PC-9 (cell line): ENCODE results near the gene ITGA8. TPM values are rescaled to one million over a fixed set of nuclear protein-coding genes. Genes with fewer than 3 reads are reported as not detected.

Experiments
- BruUV-seq: library from RNA; stranded (reverse); fragments of 400-500 nt; replicated peaks from 2 replicates; lab custom pipeline; 2021; lab: Mats Ljungman, UMichigan
- CTCF ChIA-PET: fragments of 300-600 bp; sonication (Branson Sonifier 250); formaldehyde crosslinking; loops from one replicate; lab custom pipeline; 2022; ENCODE audit warnings: antibody characterized with exemption; lab: Charles Lee
- POLR2A ChIA-PET: fragments of 300-600 bp; sonication (Branson Sonifier 250); formaldehyde crosslinking; loops from one replicate; lab custom pipeline; 2022; ENCODE audit warnings: antibody characterized with exemption; ENCODE audit not compliant: unreplicated experiment; lab: Charles Lee
- DNase-seq, 2 experiments: peaks; one replicate each; pipeline versions ENCODE4 v3.0.0 to v3.0.0-alpha.2; 2015 to 2022; ENCODE audit warnings: mixed read lengths in 1 of 2
- H2AFZ ChIP-seq: fragments of 200-600 bp; sonication (generic); 2 replicates; pipeline ENCODE4 v1.8.1; 2017; ENCODE audit warnings: antibody characterized with exemption
- H3F3A ChIP-seq: fragments of 200-600 bp; sonication (generic); 2 replicates; pipeline ENCODE4 v1.8.1; 2017; ENCODE audit warnings: antibody characterized with exemption, mild to moderate bottlenecking, low read depth; ENCODE audit not compliant: insufficient read depth
- H3K27ac ChIP-seq: fragments of 200-600 bp; sonication (generic); 2 replicates; pipeline ENCODE4 v1.6.1; 2016; ENCODE audit warnings: mixed run types
- H3K27me3 ChIP-seq: fragments of 200-600 bp; sonication (generic); 2 replicates; pipeline ENCODE4 v1.6.1; 2016; ENCODE audit warnings: low read depth, mixed run types; ENCODE audit not compliant: insufficient read depth
- H3K36me3 ChIP-seq: fragments of 200-600 bp; sonication (generic); 2 replicates; pipeline ENCODE4 v1.6.1; 2016; ENCODE audit warnings: low read depth, mixed run types
- H3K4me1 ChIP-seq: fragments of 200-600 bp; sonication (generic); replicated peaks from 2 replicates; pipeline ENCODE4 v1.6.1; 2016; ENCODE audit warnings: mixed run types; ENCODE audit not compliant: insufficient read depth
- H3K4me2 ChIP-seq: fragments of 200-600 bp; sonication (generic); 2 replicates; pipeline ENCODE4 v1.6.1; 2017; ENCODE audit warnings: mixed run types
- H3K4me3 ChIP-seq: fragments of 200-600 bp; sonication (generic); 2 replicates; pipeline ENCODE4 v1.6.1; 2016; ENCODE audit warnings: mixed run types
- H3K79me2 ChIP-seq: fragments of 200-600 bp; sonication (generic); 2 replicates; pipeline ENCODE4 v1.6.1; 2017; ENCODE audit warnings: low read depth, mixed run types
- H3K9me2 ChIP-seq: fragments of 200-600 bp; sonication (generic); 2 replicates; pipeline ENCODE4 v1.8.1; 2017; ENCODE audit warnings: mild to moderate bottlenecking; ENCODE audit not compliant: insufficient read depth
- H3K9me3 ChIP-seq: fragments of 200-600 bp; sonication (generic); 2 replicates; pipeline ENCODE4 v1.8.1; 2016; ENCODE audit warnings: low read depth; ENCODE audit not compliant: insufficient read depth
- H4K20me1 ChIP-seq: fragments of 200-600 bp; sonication (generic); 2 replicates; pipeline ENCODE4 v1.8.1; 2017; ENCODE audit not compliant: insufficient read depth
- EZH2 ChIP-seq: fragments of 200-600 bp; sonication (generic); IDR thresholded peaks from 2 replicates; pipeline ENCODE4 v1.8.0; 2017; ENCODE audit warnings: antibody characterized with exemption, low read depth
- intact Hi-C: fragments of 100-400 bp; cut with micrococcal nuclease; formaldehyde crosslinking; loops from one replicate; pipeline ENCODE4 v1.10.0; 2022; ENCODE audit not compliant: unreplicated experiment
- total RNA-seq: library from RNA; stranded (reverse); gene quantifications from 2 replicates; pipeline ENCODE4 v1.2.3, GENCODE V29; 2021
- TF ChIP-seq, protein P1 (sequence below): fragments of 200-600 bp; sonication (generic); conservative IDR thresholded peaks from 2 replicates; pipeline ENCODE4 v1.6.1; 2017; ENCODE audit warnings: mixed run types, antibody characterized with exemption, mild to moderate bottlenecking, moderate library complexity

Gene ITGA8
- total RNA-seq, 1 experiment from 2014 or later: not detected

DNA sequence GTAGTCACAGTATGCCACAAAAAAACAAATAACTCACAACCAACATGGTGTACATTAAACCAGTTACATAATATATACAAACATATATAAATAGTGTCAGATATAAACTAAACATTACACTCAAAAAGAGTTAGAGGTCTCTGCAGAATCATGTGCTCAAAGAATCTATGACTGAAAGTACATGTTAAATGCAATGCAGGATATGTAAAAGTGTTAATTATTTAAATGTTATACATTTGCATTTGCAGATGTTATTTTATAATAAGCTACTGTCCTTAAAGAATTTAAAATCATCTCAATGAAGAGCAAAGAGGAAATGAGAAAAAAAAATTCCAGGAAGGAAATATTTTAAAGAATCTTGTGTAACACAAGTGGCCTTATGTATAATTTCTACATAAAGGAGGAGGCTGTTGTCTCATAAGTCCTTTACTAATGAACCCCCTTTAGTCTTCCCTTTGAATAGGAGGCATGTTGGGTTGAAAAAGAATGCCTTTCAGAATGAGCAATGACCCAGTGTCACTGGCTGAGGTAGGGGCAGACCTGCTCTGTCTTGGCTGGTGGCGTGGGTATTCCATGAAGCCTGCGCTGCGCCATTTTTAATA lies 148.9 kb downstream of the ITGA8 start:
- peaks cover 3% of the 10 kb centered on the region; the same call in 1 of the 2 replicates for H3K27me3 ChIP-seq
- no peaks in the 10 kb centered on the region for H3K36me3 ChIP-seq
- H4K20me1 ChIP-seq: no peaks in the 10 kb centered on the region
- ChIA-PET POLR2A (no interaction called here), CTCF (no interaction called here)
- H3F3A ChIP-seq: no peaks in the 10 kb centered on the region
- no peaks in the 10 kb centered on the region for H3K4me1 ChIP-seq
- no peaks in the 10 kb centered on the region for H3K9me2 ChIP-seq
- H3K79me2 ChIP-seq: no peaks in the 10 kb centered on the region
- no peak overlapping the region for H3K4me2 ChIP-seq
- BruUV-seq: no TSS peak
- H2AFZ ChIP-seq: no peak overlapping the region
- intact Hi-C loops: no loop called here
- no peaks in the 10 kb centered on the region for H3K9me3 ChIP-seq
- TF ChIP-seq EZH2: no peak
- H3K4me3 ChIP-seq: no peak overlapping the region
- no peak overlapping the region for H3K27ac ChIP-seq
- DNase-seq: no peak

DNA sequence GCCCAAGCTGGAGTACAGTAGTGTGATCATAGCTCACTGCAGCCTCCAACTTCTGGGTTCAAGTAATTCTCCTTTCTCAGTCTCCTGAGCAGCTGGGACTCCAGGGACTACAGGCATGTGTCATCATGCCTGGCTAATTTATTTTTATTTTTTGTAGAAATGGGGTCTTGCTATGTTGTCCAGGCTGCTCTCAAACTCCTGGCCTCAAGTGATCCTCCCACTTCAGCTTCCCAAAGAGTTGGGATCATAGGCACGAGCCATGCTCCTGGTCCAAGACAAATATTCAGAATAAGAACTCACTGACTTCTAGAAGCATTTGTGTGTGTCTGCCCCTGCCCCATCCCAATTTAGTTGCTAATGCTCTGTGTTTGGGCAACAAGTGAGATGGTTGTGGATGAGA lies 151.8 kb downstream of the ITGA8 start:
- no peak overlapping the region for H3K27ac ChIP-seq
- H3K9me2 ChIP-seq: no peaks in the 10 kb centered on the region
- no peaks in the 10 kb centered on the region for H3K36me3 ChIP-seq
- no peaks in the 10 kb centered on the region for H3K9me3 ChIP-seq
- H2AFZ ChIP-seq: no peak overlapping the region
- H3F3A ChIP-seq: no peaks in the 10 kb centered on the region
- intact Hi-C loops: no loop called here
- TF ChIP-seq, protein P1, sequence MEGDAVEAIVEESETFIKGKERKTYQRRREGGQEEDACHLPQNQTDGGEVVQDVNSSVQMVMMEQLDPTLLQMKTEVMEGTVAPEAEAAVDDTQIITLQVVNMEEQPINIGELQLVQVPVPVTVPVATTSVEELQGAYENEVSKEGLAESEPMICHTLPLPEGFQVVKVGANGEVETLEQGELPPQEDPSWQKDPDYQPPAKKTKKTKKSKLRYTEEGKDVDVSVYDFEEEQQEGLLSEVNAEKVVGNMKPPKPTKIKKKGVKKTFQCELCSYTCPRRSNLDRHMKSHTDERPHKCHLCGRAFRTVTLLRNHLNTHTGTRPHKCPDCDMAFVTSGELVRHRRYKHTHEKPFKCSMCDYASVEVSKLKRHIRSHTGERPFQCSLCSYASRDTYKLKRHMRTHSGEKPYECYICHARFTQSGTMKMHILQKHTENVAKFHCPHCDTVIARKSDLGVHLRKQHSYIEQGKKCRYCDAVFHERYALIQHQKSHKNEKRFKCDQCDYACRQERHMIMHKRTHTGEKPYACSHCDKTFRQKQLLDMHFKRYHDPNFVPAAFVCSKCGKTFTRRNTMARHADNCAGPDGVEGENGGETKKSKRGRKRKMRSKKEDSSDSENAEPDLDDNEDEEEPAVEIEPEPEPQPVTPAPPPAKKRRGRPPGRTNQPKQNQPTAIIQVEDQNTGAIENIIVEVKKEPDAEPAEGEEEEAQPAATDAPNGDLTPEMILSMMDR: no peak
- no peak for TF ChIP-seq EZH2
- no TSS peak for BruUV-seq
- no peaks in the 10 kb centered on the region for H3K4me1 ChIP-seq
- H3K27me3 ChIP-seq: peaks cover 4% of the 10 kb centered on the region; the same call in 1 of the 2 replicates
- CTCF ChIA-PET: no interaction called here
- no peak for DNase-seq
- no peak overlapping the region for H3K4me3 ChIP-seq
- H4K20me1 ChIP-seq: no peaks in the 10 kb centered on the region
- POLR2A ChIA-PET: no interaction called here
- H3K79me2 ChIP-seq: no peaks in the 10 kb centered on the region
- no peak overlapping the region for H3K4me2 ChIP-seq

DNA sequence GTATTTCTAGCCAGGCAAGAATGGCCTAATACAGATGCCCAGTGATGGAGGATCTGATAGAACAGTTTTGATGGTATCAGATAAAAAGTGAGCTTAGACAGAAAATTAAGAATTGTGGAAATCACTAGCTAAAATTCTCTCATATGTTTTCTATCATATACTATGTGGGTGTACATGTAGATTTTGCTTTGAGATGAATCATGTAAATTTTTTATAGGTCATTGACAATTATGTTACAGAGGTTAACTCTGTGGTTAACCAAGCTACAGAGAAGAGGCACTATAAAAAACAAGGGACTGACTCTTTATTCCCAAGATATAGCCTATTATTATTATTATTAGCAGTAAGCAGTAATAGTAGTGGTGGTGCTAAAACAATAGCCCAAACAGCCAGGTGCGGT lies 156.5 kb downstream of the ITGA8 start:
- Histone ChIP-seq H3K9me3 (no peaks in the 10 kb centered on the region), H3K27ac (no peak overlapping the region), H3K79me2 (no peaks in the 10 kb centered on the region), H3K4me3 (no peak overlapping the region), H3K36me3 (no peaks in the 10 kb centered on the region), H3K27me3 (0 out of 2 replicates have a peak, but pooled peaks cover 4% of the 10 kb centered on the region), H3K4me1 (no peaks in the 10 kb centered on the region), H3K4me2 (no peak overlapping the region), H4K20me1 (no peaks in the 10 kb centered on the region), H3F3A (no peaks in the 10 kb centered on the region), H3K9me2 (no peaks in the 10 kb centered on the region), H2AFZ (no peak overlapping the region)
- POLR2A ChIA-PET: no interaction called here
- intact Hi-C loops: no loop called here
- no TSS peak for BruUV-seq
- CTCF ChIA-PET: interaction anchor here (0.6 kb wide), 1 partner anchor 22 kb away, joined by 3 read pairs; no protein-coding TSS in a partner anchor
- DNase-seq: no peak
- TF ChIP-seq, protein P1: no peak

DNA sequence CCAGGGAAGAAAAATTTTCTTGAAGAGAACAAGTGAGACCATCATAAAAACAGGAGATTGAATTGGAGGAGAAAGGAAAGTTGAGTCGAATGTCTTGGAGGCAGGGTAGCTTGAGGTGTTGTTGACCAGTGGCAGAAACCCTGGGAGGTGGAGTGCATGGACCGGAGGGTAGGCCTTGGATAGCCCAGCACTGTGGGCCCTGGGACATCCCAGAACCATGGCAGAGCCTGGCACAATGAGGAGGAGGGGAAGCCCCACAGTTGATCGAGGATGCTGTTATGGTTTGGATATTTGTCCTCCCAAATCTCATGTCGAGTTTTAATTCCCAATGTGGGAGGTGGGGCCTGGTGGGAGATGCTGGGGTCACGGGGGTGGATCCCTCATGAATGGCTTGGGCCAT lies 157.1 kb downstream of the ITGA8 start:
- Histone ChIP-seq H3K4me1 (no peaks in the 10 kb centered on the region), H3F3A (no peaks in the 10 kb centered on the region), H3K79me2 (no peaks in the 10 kb centered on the region), H3K4me2 (no peak overlapping the region), H3K9me2 (no peaks in the 10 kb centered on the region), H4K20me1 (no peaks in the 10 kb centered on the region), H3K9me3 (no peaks in the 10 kb centered on the region), H3K27me3 (0 out of 2 replicates have a peak, but pooled peaks cover 4% of the 10 kb centered on the region), H2AFZ (no peak overlapping the region), H3K4me3 (no peak overlapping the region), H3K27ac (no peak overlapping the region), H3K36me3 (no peaks in the 10 kb centered on the region)
- TF ChIP-seq, protein P1: no peak
- no peak for TF ChIP-seq EZH2
- no TSS peak for BruUV-seq
- ChIA-PET POLR2A (no interaction called here), CTCF (no interaction called here)
- no peak for DNase-seq
- intact Hi-C loops: no loop called here
